Measurements from ENCODE around the gene IPO11. TPM values are rescaled to one million over a fixed set of nuclear protein-coding genes. Genes with fewer than 3 reads are reported as not detected.

IPO11 gene
- total RNA-seq, 1 donor from 2014 or later: 66.9 TPM

- Histone ChIP-seq H3K9me3 (ENCODE audit: low read depth) (no peaks in the 10 kb centered on the region), H3K79me2 (ENCODE audit: low read depth) (no peaks in the 10 kb centered on the region), H3K27ac (no peak overlapping the region), H3K27me3 (no peaks in the 10 kb centered on the region), H3F3A (ENCODE audit: low read depth) (no peaks in the 10 kb centered on the region), H4K20me1 (ENCODE audit: low read depth) (no peaks in the 10 kb centered on the region), H2AFZ (replicated peaks) (no peak overlapping the region), H3K4me1 (no peaks in the 10 kb centered on the region), H3K4me2 (no peak overlapping the region), H3K4me3 (no peak overlapping the region), H3K36me3 (no peaks in the 10 kb centered on the region), H3K9ac (no peak overlapping the region)
- TF ChIP-seq, protein P1, sequence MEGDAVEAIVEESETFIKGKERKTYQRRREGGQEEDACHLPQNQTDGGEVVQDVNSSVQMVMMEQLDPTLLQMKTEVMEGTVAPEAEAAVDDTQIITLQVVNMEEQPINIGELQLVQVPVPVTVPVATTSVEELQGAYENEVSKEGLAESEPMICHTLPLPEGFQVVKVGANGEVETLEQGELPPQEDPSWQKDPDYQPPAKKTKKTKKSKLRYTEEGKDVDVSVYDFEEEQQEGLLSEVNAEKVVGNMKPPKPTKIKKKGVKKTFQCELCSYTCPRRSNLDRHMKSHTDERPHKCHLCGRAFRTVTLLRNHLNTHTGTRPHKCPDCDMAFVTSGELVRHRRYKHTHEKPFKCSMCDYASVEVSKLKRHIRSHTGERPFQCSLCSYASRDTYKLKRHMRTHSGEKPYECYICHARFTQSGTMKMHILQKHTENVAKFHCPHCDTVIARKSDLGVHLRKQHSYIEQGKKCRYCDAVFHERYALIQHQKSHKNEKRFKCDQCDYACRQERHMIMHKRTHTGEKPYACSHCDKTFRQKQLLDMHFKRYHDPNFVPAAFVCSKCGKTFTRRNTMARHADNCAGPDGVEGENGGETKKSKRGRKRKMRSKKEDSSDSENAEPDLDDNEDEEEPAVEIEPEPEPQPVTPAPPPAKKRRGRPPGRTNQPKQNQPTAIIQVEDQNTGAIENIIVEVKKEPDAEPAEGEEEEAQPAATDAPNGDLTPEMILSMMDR (IDR thresholded peaks at IDR 0.05): no peak
- TF ChIP-seq EZH2 (IDR thresholded peaks at IDR 0.05) (no peak), EZH2phosphoT487 (IDR thresholded peaks at IDR 0.05) (no peak)
- H3K27ac Mint-ChIP-seq: no peak overlapping the region
- H3K27me3 Mint-ChIP-seq (ENCODE audit: insufficient read depth, low read depth): no peaks in the 10 kb centered on the region
- peaks cover 3% of the 10 kb centered on the region for H3K36me3 Mint-ChIP-seq
- H3K4me1 Mint-ChIP-seq: no peaks in the 10 kb centered on the region
- no peak overlapping the region for H3K4me3 Mint-ChIP-seq
- no peak for DNase-seq (ENCODE audit: low spot score)
- no peaks in the 10 kb centered on the region for H3K9me3 Mint-ChIP-seq
Observed at GRCh38 chr5:62585306-62585705, 172.7 kb downstream of the IPO11 start.

DNA sequence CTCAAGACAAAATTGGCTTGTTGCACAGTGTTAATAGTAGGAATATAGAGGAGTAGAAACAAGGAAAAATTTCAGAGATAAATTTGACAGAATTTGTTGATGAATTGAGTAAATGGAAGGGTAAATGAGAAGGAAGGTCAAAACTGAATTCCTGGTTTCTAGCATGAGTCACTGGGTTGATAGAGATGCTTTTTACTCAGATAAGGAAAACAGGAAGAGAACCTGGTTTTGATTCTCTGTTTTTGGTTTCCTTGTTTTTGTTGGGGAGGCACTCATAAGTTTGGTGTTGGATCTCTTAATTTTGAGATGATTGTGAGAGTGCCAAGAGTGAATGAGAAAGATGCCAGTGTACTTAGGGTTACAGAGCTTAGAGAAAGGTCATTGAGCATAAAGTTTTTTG is 173.2 kb downstream of the IPO11 start:
- Histone ChIP-seq H3K9ac (no peak overlapping the region), H3K4me1 (no peaks in the 10 kb centered on the region), H3K27me3 (no peaks in the 10 kb centered on the region), H3K4me2 (no peak overlapping the region), H4K20me1 (ENCODE audit: low read depth) (no peaks in the 10 kb centered on the region), H2AFZ (replicated peaks) (no peak overlapping the region), H3F3A (ENCODE audit: low read depth) (no peaks in the 10 kb centered on the region), H3K27ac (no peak overlapping the region), H3K79me2 (ENCODE audit: low read depth) (no peaks in the 10 kb centered on the region), H3K9me3 (ENCODE audit: low read depth) (no peaks in the 10 kb centered on the region), H3K4me3 (no peak overlapping the region), H3K36me3 (no peaks in the 10 kb centered on the region)
- Mint-ChIP-seq H3K27me3 (ENCODE audit: insufficient read depth, low read depth) (no peaks in the 10 kb centered on the region), H3K36me3 (peaks cover 3% of the 10 kb centered on the region), H3K9me3 (no peaks in the 10 kb centered on the region), H3K27ac (no peak overlapping the region), H3K4me1 (no peaks in the 10 kb centered on the region), H3K4me3 (no peak overlapping the region)
- TF ChIP-seq, protein P1 (IDR thresholded peaks at IDR 0.05): no peak
- TF ChIP-seq EZH2 (IDR thresholded peaks at IDR 0.05) (no peak), EZH2phosphoT487 (IDR thresholded peaks at IDR 0.05) (no peak)
- DNase-seq (ENCODE audit: low spot score): no peak

- H3K4me3 ChIP-seq: no peak overlapping the region
- Mint-ChIP-seq H3K27me3 (ENCODE audit: insufficient read depth, low read depth) (no peaks in the 10 kb centered on the region), H3K9me3 (no peaks in the 10 kb centered on the region), H3K4me1 (no peaks in the 10 kb centered on the region), H3K36me3 (peaks cover 13% of the 10 kb centered on the region), H3K27ac (no peak overlapping the region), H3K4me3 (no peak overlapping the region)
- no peak overlapping the region for H3K27ac ChIP-seq
- H3K9ac ChIP-seq: no peak overlapping the region
- H3K4me2 ChIP-seq: no peak overlapping the region
- TF ChIP-seq EZH2 (IDR thresholded peaks at IDR 0.05): no peak
- TF ChIP-seq, protein P1 (IDR thresholded peaks at IDR 0.05): no peak
- no peak for TF ChIP-seq EZH2phosphoT487 (IDR thresholded peaks at IDR 0.05)
- H3K36me3 ChIP-seq: peaks cover 9% of the 10 kb centered on the region
- no peaks in the 10 kb centered on the region for H3K79me2 ChIP-seq (ENCODE audit: low read depth)
- no peaks in the 10 kb centered on the region for H3F3A ChIP-seq (ENCODE audit: low read depth)
- no peaks in the 10 kb centered on the region for H4K20me1 ChIP-seq (ENCODE audit: low read depth)
- H3K27me3 ChIP-seq: no peaks in the 10 kb centered on the region
- no peaks in the 10 kb centered on the region for H3K4me1 ChIP-seq
- DNase-seq (ENCODE audit: low spot score): no peak
- H2AFZ ChIP-seq (replicated peaks): no peak overlapping the region
- no peaks in the 10 kb centered on the region for H3K9me3 ChIP-seq (ENCODE audit: low read depth)
Observed at GRCh38 chr5:62587737-62588136, 175.2 kb downstream of the IPO11 start.
